HCEC 1CT (cell line): Measurements from ENCODE around the gene GRIA1.

ENCODE experiments used
- DNase-seq: peaks from one replicate; pipeline ENCODE4 v3.0.0-alpha.2; 2017

The GRIA1 gene

GRCh38 chr5:153500178-153500577, 9.7 kb downstream of the GRIA1 start:
- DNase-seq, result no peak

- DNase-seq, result no peak
Observed at GRCh38 chr5:153504726-153505125, 14.3 kb downstream of the GRIA1 start.

GRCh38 chr5:153508700-153509099, 18.2 kb downstream of the GRIA1 start:
- DNase-seq, result no peak

GRCh38 chr5:153511622-153512021, 21.2 kb downstream of the GRIA1 start:
- no peak for DNase-seq

GRCh38 chr5:153513156-153513555, 22.7 kb downstream of the GRIA1 start:
- no peak for DNase-seq

GRCh38 chr5:153515301-153515700, 24.8 kb downstream of the GRIA1 start:
- DNase-seq, result peak; percentile 87

- DNase-seq, result no peak
Observed at GRCh38 chr5:153516504-153517240, 26.2 kb downstream of the GRIA1 start.

GRCh38 chr5:153517241-153517611, 26.8 kb downstream of the GRIA1 start:
- no peak for DNase-seq

- DNase-seq, result no peak
Observed at GRCh38 chr5:153520137-153520536, 29.7 kb downstream of the GRIA1 start.

GRCh38 chr5:153520952-153521351, 30.5 kb downstream of the GRIA1 start:
- DNase-seq, result peak; percentile 75

GRCh38 chr5:153523211-153523610, 32.7 kb downstream of the GRIA1 start:
- peak; percentile 87 for DNase-seq

- DNase-seq, result peak; percentile 88
Observed at GRCh38 chr5:153523831-153524230, 33.4 kb downstream of the GRIA1 start.

- no peak for DNase-seq
Observed at GRCh38 chr5:153525536-153525935, 35.1 kb downstream of the GRIA1 start.

- no peak for DNase-seq
Observed at GRCh38 chr5:153530357-153531143, 40.1 kb downstream of the GRIA1 start.

- DNase-seq, result no peak
Observed at GRCh38 chr5:153533546-153533945, 43.1 kb downstream of the GRIA1 start.

- no peak for DNase-seq
Observed at GRCh38 chr5:153534102-153534501, 43.6 kb downstream of the GRIA1 start.

- no peak for DNase-seq
Observed at GRCh38 chr5:153537207-153537606, 46.7 kb downstream of the GRIA1 start.

- no peak for DNase-seq
Observed at GRCh38 chr5:153539983-153540382, 49.5 kb downstream of the GRIA1 start.

GRCh38 chr5:153542536-153542935, 52.1 kb downstream of the GRIA1 start:
- DNase-seq, result peak; percentile 65

- peak; percentile 44 for DNase-seq
Observed at GRCh38 chr5:153543288-153543687, 52.8 kb downstream of the GRIA1 start.

GRCh38 chr5:153543959-153544470, 53.5 kb downstream of the GRIA1 start:
- peak; percentile 37 for DNase-seq

GRCh38 chr5:153544706-153545105, 54.2 kb downstream of the GRIA1 start:
- no peak for DNase-seq

GRCh38 chr5:153546566-153546965, 56.1 kb downstream of the GRIA1 start:
- DNase-seq, result peak; percentile 61

- peak; percentile 99 for DNase-seq
Observed at GRCh38 chr5:153551537-153552079, 61.1 kb downstream of the GRIA1 start.
